PFSK-1 (cell line): ENCODE data around the gene SORBS1.

ENCODE experiments used
- FOXP2 ChIP-seq: optimal IDR thresholded peaks from 2 replicates; pipeline ENCODE3; 2011; ENCODE audit warnings: borderline replicate concordance, control low read depth, inconsistent platforms; ENCODE audit not compliant: insufficient read depth; ENCODE audit errors: extremely low read length, extremely low read depth
- POLR2AphosphoS5 ChIP-seq: IDR thresholded peaks from 2 replicates; pipeline ENCODE4 v1.6.1; 2012; ENCODE audit warnings: low read depth, mild to moderate bottlenecking, control low read depth, low read length, moderate library complexity
- SIN3A ChIP-seq: IDR thresholded peaks from 2 replicates; pipeline ENCODE4 v1.6.1; 2012; ENCODE audit warnings: mild to moderate bottlenecking, low read length, moderate library complexity, borderline replicate concordance; ENCODE audit not compliant: insufficient read depth
- TAF1 ChIP-seq: IDR thresholded peaks from 2 replicates; pipeline ENCODE4 v1.6.1; 2012; ENCODE audit warnings: low read length, control low read depth, borderline replicate concordance; ENCODE audit not compliant: insufficient read depth
- TF ChIP-seq, protein P1 (sequence below), 2 experiments: IDR thresholded peaks; 2 replicates each; pipeline versions ENCODE4 v1.6.1 to v1.8.0; 2011 to 2012; ENCODE audit warnings: low read depth in 2 of 2, low read length in 2 of 2, control low read depth in 1 of 2, inconsistent platforms in 1 of 2, mild to moderate bottlenecking in 1 of 2, moderate library complexity in 1 of 2; ENCODE audit not compliant: insufficient read depth in 1 of 2

Gene SORBS1

GRCh38 chr10:95350219-95350829 lies 210.8 kb downstream of the SORBS1 start:
- TF ChIP-seq, protein P1, sequence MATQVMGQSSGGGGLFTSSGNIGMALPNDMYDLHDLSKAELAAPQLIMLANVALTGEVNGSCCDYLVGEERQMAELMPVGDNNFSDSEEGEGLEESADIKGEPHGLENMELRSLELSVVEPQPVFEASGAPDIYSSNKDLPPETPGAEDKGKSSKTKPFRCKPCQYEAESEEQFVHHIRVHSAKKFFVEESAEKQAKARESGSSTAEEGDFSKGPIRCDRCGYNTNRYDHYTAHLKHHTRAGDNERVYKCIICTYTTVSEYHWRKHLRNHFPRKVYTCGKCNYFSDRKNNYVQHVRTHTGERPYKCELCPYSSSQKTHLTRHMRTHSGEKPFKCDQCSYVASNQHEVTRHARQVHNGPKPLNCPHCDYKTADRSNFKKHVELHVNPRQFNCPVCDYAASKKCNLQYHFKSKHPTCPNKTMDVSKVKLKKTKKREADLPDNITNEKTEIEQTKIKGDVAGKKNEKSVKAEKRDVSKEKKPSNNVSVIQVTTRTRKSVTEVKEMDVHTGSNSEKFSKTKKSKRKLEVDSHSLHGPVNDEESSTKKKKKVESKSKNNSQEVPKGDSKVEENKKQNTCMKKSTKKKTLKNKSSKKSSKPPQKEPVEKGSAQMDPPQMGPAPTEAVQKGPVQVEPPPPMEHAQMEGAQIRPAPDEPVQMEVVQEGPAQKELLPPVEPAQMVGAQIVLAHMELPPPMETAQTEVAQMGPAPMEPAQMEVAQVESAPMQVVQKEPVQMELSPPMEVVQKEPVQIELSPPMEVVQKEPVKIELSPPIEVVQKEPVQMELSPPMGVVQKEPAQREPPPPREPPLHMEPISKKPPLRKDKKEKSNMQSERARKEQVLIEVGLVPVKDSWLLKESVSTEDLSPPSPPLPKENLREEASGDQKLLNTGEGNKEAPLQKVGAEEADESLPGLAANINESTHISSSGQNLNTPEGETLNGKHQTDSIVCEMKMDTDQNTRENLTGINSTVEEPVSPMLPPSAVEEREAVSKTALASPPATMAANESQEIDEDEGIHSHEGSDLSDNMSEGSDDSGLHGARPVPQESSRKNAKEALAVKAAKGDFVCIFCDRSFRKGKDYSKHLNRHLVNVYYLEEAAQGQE (IDR thresholded peaks at IDR 0.05; ENCODE audit: insufficient read depth in 1 of 2, low read depth in 2 of 2, low read length in 2 of 2), result no peak
- TF ChIP-seq FOXP2, result no peak
- TF ChIP-seq SIN3A, result no peak
- no peak for TF ChIP-seq TAF1
- TF ChIP-seq POLR2AphosphoS5, result no peak

DNA sequence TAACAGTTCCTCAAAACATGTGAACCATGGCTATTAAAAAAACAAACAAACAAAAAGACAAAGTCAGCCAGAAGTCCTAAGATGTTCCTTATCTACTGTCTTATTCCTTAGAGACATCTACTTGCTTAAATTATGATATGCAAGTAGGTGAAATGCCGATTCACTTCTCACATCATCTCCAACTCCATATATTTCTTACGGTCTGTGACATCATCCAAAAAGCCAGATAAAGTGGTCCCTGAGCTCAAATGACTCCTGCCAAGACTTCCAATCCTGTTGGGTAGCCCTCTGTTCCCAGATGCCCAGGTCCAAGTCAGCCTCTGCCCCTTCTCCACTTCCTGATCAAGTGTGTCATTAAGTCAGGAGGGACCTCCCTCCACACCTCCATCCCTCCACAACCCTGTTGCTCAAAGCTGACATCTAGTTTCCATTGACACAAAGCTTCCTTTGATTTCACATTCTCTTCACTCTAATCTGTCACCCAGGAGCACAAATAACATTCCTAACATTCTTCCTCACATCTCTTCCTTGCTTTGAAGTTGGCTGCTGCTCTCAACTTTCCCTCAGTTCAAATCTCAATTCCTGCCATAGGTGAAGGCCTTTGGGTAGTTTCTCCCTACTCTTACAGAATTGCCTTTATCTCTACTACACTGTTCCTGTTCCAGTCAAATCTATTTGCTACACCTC lies 214.3 kb downstream of the SORBS1 start:
- TF ChIP-seq TAF1, result no peak
- TF ChIP-seq, protein P1 (IDR thresholded peaks at IDR 0.05; ENCODE audit: insufficient read depth in 1 of 2, low read depth in 2 of 2, low read length in 2 of 2), result no peak
- TF ChIP-seq SIN3A, result no peak
- TF ChIP-seq FOXP2, result no peak
- no peak for TF ChIP-seq POLR2AphosphoS5

DNA sequence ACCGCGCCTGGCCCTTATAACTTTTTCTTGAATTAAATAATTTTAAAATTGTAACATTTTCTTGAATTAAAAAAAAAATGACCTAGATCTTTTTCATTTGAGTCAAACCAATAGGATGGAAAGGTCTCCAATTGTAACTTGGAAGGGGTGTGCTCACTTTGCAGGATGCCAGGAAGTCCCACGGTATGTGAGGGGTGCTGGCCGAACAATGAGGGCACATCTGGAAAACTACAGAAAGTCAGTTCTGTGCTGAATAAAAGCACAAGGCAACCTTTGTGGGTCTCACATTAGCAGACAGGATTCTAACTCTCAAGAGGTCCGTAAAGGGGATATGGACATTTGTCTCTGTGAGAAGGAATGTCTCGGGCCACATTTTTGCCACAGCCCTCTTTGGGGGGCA lies 217.6 kb downstream of the SORBS1 start:
- TF ChIP-seq POLR2AphosphoS5, result no peak
- TF ChIP-seq SIN3A, result no peak
- no peak for TF ChIP-seq TAF1
- no peak for TF ChIP-seq FOXP2
- TF ChIP-seq, protein P1 (IDR thresholded peaks at IDR 0.05; ENCODE audit: insufficient read depth in 1 of 2, low read depth in 2 of 2, low read length in 2 of 2), result no peak

GRCh38 chr10:95341716-95342130 lies 219.4 kb downstream of the SORBS1 start:
- TF ChIP-seq SIN3A, result no peak
- TF ChIP-seq, protein P1 (IDR thresholded peaks at IDR 0.05; ENCODE audit: insufficient read depth in 1 of 2, low read depth in 2 of 2, low read length in 2 of 2), result no peak
- TF ChIP-seq FOXP2, result no peak
- no peak for TF ChIP-seq TAF1
- TF ChIP-seq POLR2AphosphoS5, result no peak

GRCh38 chr10:95339863-95340262 lies 221.3 kb downstream of the SORBS1 start:
- TF ChIP-seq SIN3A (no peak), FOXP2 (no peak), TAF1 (no peak), POLR2AphosphoS5 (no peak)
- TF ChIP-seq, protein P1 (IDR thresholded peaks at IDR 0.05; ENCODE audit: insufficient read depth in 1 of 2, low read depth in 2 of 2, low read length in 2 of 2), result no peak
